Retinal pigment epithelial cell (primary cell): ENCODE results near the gene JAZF1.

Experiments used
- DNase-seq: peaks from one replicate; pipeline ENCODE4 v3.0.0-alpha.2; 2010; ENCODE audit warnings: low read depth
- H3K4me3 ChIP-seq: 2 replicates; pipeline ENCODE4 v1.5.1; 2011; ENCODE audit warnings: mild to moderate bottlenecking, low read length, control low read depth, moderate library complexity
- CTCF ChIP-seq: conservative IDR thresholded peaks from 2 replicates; pipeline ENCODE4 v1.5.1; 2011; ENCODE audit warnings: low read depth, low read length, control low read depth, inconsistent platforms

The JAZF1 gene

GRCh38 chr7:27952456-27953285 is 227.9 kb downstream of the JAZF1 start:
- TF ChIP-seq CTCF = no peak
- H3K4me3 ChIP-seq = no peak overlapping the region
- peak; percentile 34 for DNase-seq

GRCh38 chr7:27950123-27950522 is 230.5 kb downstream of the JAZF1 start:
- no peak overlapping the region for H3K4me3 ChIP-seq
- DNase-seq = no peak
- TF ChIP-seq CTCF = no peak

- H3K4me3 ChIP-seq = no peak overlapping the region
- DNase-seq = no peak
- TF ChIP-seq CTCF = no peak
These were observed 231.7 kb downstream of the JAZF1 start for GRCh38 chr7:27948861-27949260.

- no peak overlapping the region for H3K4me3 ChIP-seq
- TF ChIP-seq CTCF = no peak
- DNase-seq = no peak
These were observed 232.9 kb downstream of the JAZF1 start for GRCh38 chr7:27947586-27948278.

GRCh38 chr7:27946351-27946750 is 234.2 kb downstream of the JAZF1 start:
- no peak for TF ChIP-seq CTCF
- no peak for DNase-seq
- H3K4me3 ChIP-seq = no peak overlapping the region

DNA sequence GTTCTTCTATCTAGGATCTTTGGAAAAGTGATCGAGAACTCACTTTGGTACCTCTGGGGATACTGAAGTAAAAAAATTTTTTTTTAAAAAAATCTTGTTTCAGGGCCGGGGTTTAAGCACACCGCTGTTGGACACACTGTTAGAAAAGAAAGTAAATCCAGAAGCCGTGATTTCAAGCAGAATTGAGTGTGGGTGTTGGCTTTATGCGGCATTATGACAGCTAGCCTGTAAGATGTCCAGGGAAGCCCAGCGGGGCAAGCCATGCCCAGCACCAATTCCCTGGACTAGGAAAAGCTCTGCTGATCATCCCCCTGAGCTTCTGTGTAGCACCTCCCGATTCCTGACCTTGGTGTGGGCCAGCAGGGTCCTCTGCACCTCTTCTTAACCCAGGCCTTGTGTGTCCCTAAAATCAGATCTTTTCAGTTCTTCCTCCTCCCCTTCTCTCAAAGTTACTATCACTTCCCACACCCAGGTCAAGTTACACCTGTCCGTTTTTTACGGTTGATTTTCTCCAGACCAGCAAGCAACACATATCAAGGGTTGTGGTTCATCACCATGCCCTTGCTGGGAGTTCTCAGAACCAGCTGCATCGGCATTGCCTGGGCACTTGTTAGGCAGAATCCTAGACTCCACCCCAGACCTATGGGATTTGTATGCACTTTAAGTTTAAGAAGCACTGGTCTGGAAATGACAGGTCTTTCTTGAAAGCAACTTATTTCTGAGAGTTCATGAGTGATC is 235.4 kb downstream of the JAZF1 start:
- H3K4me3 ChIP-seq = no peak overlapping the region
- TF ChIP-seq CTCF = no peak
- no peak for DNase-seq
